ENCODE data around the gene C12orf56. TPM values are rescaled to one million over a fixed set of nuclear protein-coding genes. Genes with fewer than 3 reads are reported as not detected.
A peak's percentile ranks its signal among the peaks of the same experiment; 100 is the strongest.

The C12orf56 gene
- total and polyA plus RNA-seq, 2 experiments from 2014 or later = not detected

- Histone ChIP-seq H3K27me3 (no peaks in the 10 kb centered on the region), H3K9me3 (ENCODE audit: low read depth) (no peaks in the 10 kb centered on the region), H3K4me3 (no peak overlapping the region), H3K36me3 (no peaks in the 10 kb centered on the region), H3K4me1 (ENCODE audit: low read depth) (no peaks in the 10 kb centered on the region), H3K27ac (no peak overlapping the region)
- no peak for TF ChIP-seq CTCF (IDR thresholded peaks at IDR 0.05; ENCODE audit: low read depth, low read length)
- no peak for DNase-seq (ENCODE audit: low read depth in 1 of 2, low spot score in 1 of 2)
These were observed 164.9 kb downstream of the C12orf56 start for GRCh38 chr12:64225626-64226025.

GRCh38 chr12:64222009-64222765 is 168.4 kb downstream of the C12orf56 start, which contains the start of gene KICS2:
Gene KICS2, minus strand, starts transcription at chr12:64222296. Its CDS starts 59 bp downstream, at chr12:64222237.
- no peaks in the 10 kb centered on the region for H3K36me3 ChIP-seq
- H3K27ac ChIP-seq = peak within 1 kb of the TSS; percentile 67
- no peak for TF ChIP-seq CTCF (IDR thresholded peaks at IDR 0.05; ENCODE audit: low read depth, low read length)
- no peaks in the 10 kb centered on the region for H3K9me3 ChIP-seq (ENCODE audit: low read depth)
- H3K4me3 ChIP-seq = peak within 1 kb of the TSS; percentile 89
- H3K4me1 ChIP-seq (ENCODE audit: low read depth) = peaks cover 7% of the 10 kb centered on the region
- peak; percentile 94 to 97 for DNase-seq (ENCODE audit: low read depth in 1 of 2, low spot score in 1 of 2)
- no peaks in the 10 kb centered on the region for H3K27me3 ChIP-seq

- peaks cover 7% of the 10 kb centered on the region for H3K4me1 ChIP-seq (ENCODE audit: low read depth)
- H3K27ac ChIP-seq = peak overlapping the region; percentile 67
- peak overlapping the region; percentile 89 for H3K4me3 ChIP-seq
- no peaks in the 10 kb centered on the region for H3K36me3 ChIP-seq
- H3K9me3 ChIP-seq (ENCODE audit: low read depth) = no peaks in the 10 kb centered on the region
- DNase-seq (ENCODE audit: low read depth in 1 of 2, low spot score in 1 of 2) = peak; percentile 86 to 91
- H3K27me3 ChIP-seq = no peaks in the 10 kb centered on the region
- TF ChIP-seq CTCF (IDR thresholded peaks at IDR 0.05; ENCODE audit: low read depth, low read length) = no peak
These were observed 168.9 kb downstream of the C12orf56 start for GRCh38 chr12:64221651-64222008.

GRCh38 chr12:64220046-64220445 is 170.5 kb downstream of the C12orf56 start:
- no peak overlapping the region for H3K4me3 ChIP-seq
- H3K27me3 ChIP-seq = no peaks in the 10 kb centered on the region
- no peak for DNase-seq (ENCODE audit: low read depth in 1 of 2, low spot score in 1 of 2)
- H3K27ac ChIP-seq = no peak overlapping the region
- TF ChIP-seq CTCF (IDR thresholded peaks at IDR 0.05; ENCODE audit: low read depth, low read length) = no peak
- no peaks in the 10 kb centered on the region for H3K9me3 ChIP-seq (ENCODE audit: low read depth)
- no peaks in the 10 kb centered on the region for H3K36me3 ChIP-seq
- H3K4me1 ChIP-seq (ENCODE audit: low read depth) = peaks cover 7% of the 10 kb centered on the region

- TF ChIP-seq CTCF (IDR thresholded peaks at IDR 0.05; ENCODE audit: low read depth, low read length) = no peak
- Histone ChIP-seq H3K27ac (no peak overlapping the region), H3K4me3 (no peak overlapping the region), H3K9me3 (ENCODE audit: low read depth) (no peaks in the 10 kb centered on the region), H3K36me3 (no peaks in the 10 kb centered on the region), H3K27me3 (no peaks in the 10 kb centered on the region), H3K4me1 (ENCODE audit: low read depth) (peaks cover 7% of the 10 kb centered on the region)
- DNase-seq (ENCODE audit: low read depth in 1 of 2, low spot score in 1 of 2) = no peak
These were observed 171.4 kb downstream of the C12orf56 start for GRCh38 chr12:64219145-64219544.
